HepG2 (cell line): ENCODE results near the gene MACROD2. TPM values are rescaled to one million over a fixed set of nuclear protein-coding genes. Genes with fewer than 3 reads are reported as not detected.

Source experiments
- ATAC-seq: fragments of 200-7000 bp; cut with Tn5 transposase; 3 replicates; pipeline ENCODE4 v1.9.1; 2020; ENCODE audit warnings: mild to moderate bottlenecking, moderate library complexity
- BruUV-seq: library from RNA; stranded (reverse); fragments of 400-500 nt; replicated peaks from 2 replicates; lab custom pipeline; 2021; lab: Mats Ljungman, UMichigan
- CTCF ChIA-PET: fragments of 300-600 bp; formaldehyde crosslinking; extraction: SDS; loops from one replicate; lab custom pipeline; 2021; ENCODE audit warnings: low total read pairs, inconsistent platforms, low intra/inter-chr PET ratio; lab: Yijun Ruan, JAX
- POLR2A ChIA-PET: fragments of 350-600 bp; sonication (Branson Sonifier 250); formaldehyde crosslinking; loops from one replicate; lab custom pipeline; 2020; ENCODE audit warnings: antibody characterized with exemption, inconsistent platforms; lab: Yijun Ruan, JAX
- DNase-seq: peaks from one replicate; pipeline ENCODE4 v3.0.0-alpha.2; 2015; ENCODE audit warnings: low spot score
- FAIRE-seq: peaks from 3 replicates; lab custom pipeline; 2011; peaks lifted over from hg19 to GRCh38; lab: Jason Lieb, UNC
- H2AFZ ChIP-seq: one replicate; pipeline ENCODE4 v1.6.1; 2011; ENCODE audit warnings: low read length, inconsistent platforms
- H3K27ac ChIP-seq: fragments of 300-600 bp; 3 replicates; pipeline ENCODE4 v1.8.0; 2011; ENCODE audit warnings: mixed run types, mild to moderate bottlenecking, mixed read lengths, low read length, inconsistent platforms; ENCODE audit not compliant: insufficient read depth; ENCODE audit errors: extremely low read length
- H3K27me3 ChIP-seq, 2 experiments: fragments of 200-600 bp in 1 of 2; 2 replicates in 1 of 2; 3 replicates in 1 of 2; pipeline versions ENCODE4 v1.6.0 to v1.8.0; 2011; ENCODE audit warnings: low read length in 2 of 2, mild to moderate bottlenecking in 2 of 2, moderate library complexity in 2 of 2, inconsistent platforms in 1 of 2; ENCODE audit not compliant: insufficient read depth in 2 of 2, control insufficient read depth in 1 of 2
- H3K36me3 ChIP-seq, 2 experiments: fragments of 200-600 bp in 1 of 2; replicated peaks in 1 of 2; 2 replicates in 1 of 2; 3 replicates in 1 of 2; pipeline versions ENCODE4 v1.5.1 to v1.8.0; 2011; ENCODE audit warnings: low read length in 2 of 2, inconsistent platforms in 1 of 2; ENCODE audit not compliant: insufficient read depth in 2 of 2, control insufficient read depth in 1 of 2
- H3K4me1 ChIP-seq: 2 replicates; pipeline ENCODE4 v1.5.1; 2012; ENCODE audit warnings: low read length, inconsistent platforms; ENCODE audit not compliant: insufficient read depth
- H3K4me2 ChIP-seq: 2 replicates; pipeline ENCODE4 v1.6.0; 2011; ENCODE audit warnings: low read depth, low read length, inconsistent platforms
- H3K4me3 ChIP-seq, 3 experiments: fragments of 200-600 bp in 1 of 3; sonication (generic), shearing (Covaris generic) in 1 of 3; replicated peaks in 1 of 3; 2 replicates each; pipeline ENCODE4 v1.5.1; 2011 to 2016; ENCODE audit warnings: low read length in 3 of 3, inconsistent platforms in 2 of 3, low read depth in 2 of 3, mild to moderate bottlenecking in 2 of 3, control low read depth in 1 of 3, mixed read lengths in 1 of 3; ENCODE audit not compliant: insufficient read depth in 1 of 3
- H3K79me2 ChIP-seq: one replicate; pipeline ENCODE4 v1.6.1; 2011; ENCODE audit warnings: low read length, inconsistent platforms; ENCODE audit not compliant: insufficient read depth
- H3K9ac ChIP-seq: 2 replicates; pipeline ENCODE4 v1.6.0; 2011; ENCODE audit warnings: mild to moderate bottlenecking, low read depth, low read length, inconsistent platforms; ENCODE audit not compliant: insufficient read depth
- H3K9me3 ChIP-seq: 2 replicates; pipeline ENCODE4 v1.5.1; 2012; ENCODE audit warnings: mild to moderate bottlenecking, low read length
- H4K20me1 ChIP-seq: 2 replicates; pipeline ENCODE4 v1.6.0; 2011; ENCODE audit warnings: inconsistent platforms, mild to moderate bottlenecking, low read length, moderate library complexity; ENCODE audit not compliant: insufficient read depth
- SMAD3 ChIP-seq: sonication (generic); formaldehyde crosslinking; IDR thresholded peaks from 2 replicates; pipeline ENCODE4 v1.4.0; 2020; ENCODE audit warnings: missing genetic modification reagents
- YEATS4 ChIP-seq: sonication (generic); formaldehyde crosslinking; IDR thresholded peaks from 2 replicates; pipeline ENCODE4 v1.4.0; 2020; ENCODE audit warnings: missing genetic modification reagents, borderline replicate concordance
- ZNF121 ChIP-seq: sonication (generic); formaldehyde crosslinking; IDR thresholded peaks from 2 replicates; pipeline ENCODE4 v1.5.0; 2020; ENCODE audit warnings: mild to moderate bottlenecking, missing genetic modification reagents
- ZNF138 ChIP-seq: sonication (generic); formaldehyde crosslinking; IDR thresholded peaks from 2 replicates; pipeline ENCODE4 v1.5.0; 2020; ENCODE audit warnings: mild to moderate bottlenecking, low read depth, missing genetic modification reagents
- ZNF30 ChIP-seq: sonication (generic); formaldehyde crosslinking; IDR thresholded peaks from 2 replicates; pipeline ENCODE4 v1.5.0; 2020; ENCODE audit warnings: mild to moderate bottlenecking, missing genetic modification reagents
- ZNF367 ChIP-seq: sonication (generic); formaldehyde crosslinking; IDR thresholded peaks from 2 replicates; pipeline ENCODE4 v1.4.0; 2020; ENCODE audit warnings: missing genetic modification reagents, borderline replicate concordance
- ZNF567 ChIP-seq: sonication (generic); formaldehyde crosslinking; IDR thresholded peaks from 2 replicates; pipeline ENCODE4 v1.8.1; 2023; ENCODE audit warnings: mild to moderate bottlenecking, missing genetic modification reagents, borderline replicate concordance
- WGBS: methylation state at CpG from one replicate; pipeline ENCODE4 v1.1.6; 2017; ENCODE audit warnings: low lambda C conversion rate; 5-methylcytosine and 5-hydroxymethylcytosine counted together
- in situ Hi-C: cut with HindIII; loops from 2 replicates; pipeline ENCODE4 v1.10.0; 2017; ENCODE audit warnings: low pct_unique_long_range_greater_than_20kb; ENCODE audit not compliant: extremely low pct_ligation_motif_present
- intact Hi-C: fragments of 100-400 bp; cut with micrococcal nuclease; formaldehyde crosslinking; loops from one replicate; pipeline ENCODE4 v1.10.0; 2022; ENCODE audit not compliant: unreplicated experiment
- polyA plus RNA-seq, 8 experiments: library from polyadenylated mRNA; depleted of rRNA in 3 of 8; stranded (reverse) in 7 of 8; unstranded in 1 of 8; fragments of >200 nt; fragmentation: Illumina TruSeq in 4 of 8; extraction: Trizol in 4 of 8; gene quantifications; 2 replicates each; pipeline versions ENCODE4 v1.2.1 to v1.2.3, GENCODE V29; 2011 to 2016; ENCODE audit warnings: low read depth in 4 of 8, missing spikeins in 1 of 8, mixed read lengths in 1 of 8; ENCODE audit not compliant: insufficient read depth in 1 of 8
- total RNA-seq, 5 experiments: library from RNA; depleted of rRNA; stranded (reverse); fragments of >200 nt; fragmentation: Illumina TruSeq; extraction: Trizol; gene quantifications; 2 replicates each; pipeline ENCODE4 v1.2.3, GENCODE V29; 2016; ENCODE audit warnings: low read depth in 1 of 5
- TF ChIP-seq, protein P1 (sequence below): IDR thresholded peaks from 2 replicates; pipeline ENCODE4 v1.6.1; 2016; ENCODE audit warnings: missing compliant biosample characterization, missing genetic modification reagents, borderline replicate concordance

MACROD2 gene
- total and polyA plus RNA-seq, 2 of the 13 experiments (the other 11 are each of a cell fraction or from before 2014, with no cell fraction given), result 0.13 to 0.51 TPM

DNA sequence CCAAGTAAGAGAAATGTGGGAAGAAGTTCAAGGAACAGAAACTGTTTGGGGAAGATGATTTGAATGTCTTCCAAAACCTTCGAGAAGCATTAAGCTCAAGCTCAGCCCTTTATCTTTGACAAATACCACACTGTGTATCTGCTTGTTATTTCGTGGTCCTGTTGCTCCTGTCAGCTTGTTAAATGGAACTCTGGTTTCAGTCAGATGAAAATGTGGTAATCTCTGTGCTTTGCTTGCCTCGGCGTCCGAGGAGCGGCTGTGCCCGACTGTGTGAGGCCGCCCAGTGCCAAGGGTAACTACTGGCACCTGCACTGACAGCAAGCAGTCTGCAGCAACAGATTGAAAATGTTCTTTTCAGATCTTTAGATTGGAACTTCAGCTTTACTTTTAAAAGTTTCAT, 920.0 kb downstream of the MACROD2 start:
- BruUV-seq, result no TSS peak
- ATAC-seq (no peak), FAIRE-seq (peak; percentile 21), DNase-seq (no peak)
- Histone ChIP-seq H2AFZ (no peak overlapping the region), H3K9ac (no peak overlapping the region), H3K9me3 (no peaks in the 10 kb centered on the region), H3K4me3 (no peak overlapping the region), H3K4me2 (no peak overlapping the region), H3K27me3 (peaks cover 0 to 9% of the 10 kb centered on the region in 2 experiments; a peak in 1 of 5 replicates), H4K20me1 (no peaks in the 10 kb centered on the region), H3K27ac (no peak overlapping the region), H3K4me1 (no peaks in the 10 kb centered on the region), H3K79me2 (no peaks in the 10 kb centered on the region), H3K36me3 (no peaks in the 10 kb centered on the region)
- in situ Hi-C loops (no loop called here), intact Hi-C loops (no loop called here)
- 72% methylated on average over 8 of the region's 8 CpGs for WGBS
- CTCF ChIA-PET, result no interaction called here
- POLR2A ChIA-PET, result no interaction called here
- TF ChIP-seq, protein P1, sequence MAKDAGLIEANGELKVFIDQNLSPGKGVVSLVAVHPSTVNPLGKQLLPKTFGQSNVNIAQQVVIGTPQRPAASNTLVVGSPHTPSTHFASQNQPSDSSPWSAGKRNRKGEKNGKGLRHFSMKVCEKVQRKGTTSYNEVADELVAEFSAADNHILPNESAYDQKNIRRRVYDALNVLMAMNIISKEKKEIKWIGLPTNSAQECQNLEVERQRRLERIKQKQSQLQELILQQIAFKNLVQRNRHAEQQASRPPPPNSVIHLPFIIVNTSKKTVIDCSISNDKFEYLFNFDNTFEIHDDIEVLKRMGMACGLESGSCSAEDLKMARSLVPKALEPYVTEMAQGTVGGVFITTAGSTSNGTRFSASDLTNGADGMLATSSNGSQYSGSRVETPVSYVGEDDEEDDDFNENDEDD (CRISPR knock-in tag), result no peak
- TF ChIP-seq ZNF567 (no peak), SMAD3 (CRISPR knock-in tag) (no peak), ZNF30 (CRISPR knock-in tag) (no peak), ZNF138 (CRISPR knock-in tag) (no peak), ZNF367 (CRISPR knock-in tag) (no peak)

DNA sequence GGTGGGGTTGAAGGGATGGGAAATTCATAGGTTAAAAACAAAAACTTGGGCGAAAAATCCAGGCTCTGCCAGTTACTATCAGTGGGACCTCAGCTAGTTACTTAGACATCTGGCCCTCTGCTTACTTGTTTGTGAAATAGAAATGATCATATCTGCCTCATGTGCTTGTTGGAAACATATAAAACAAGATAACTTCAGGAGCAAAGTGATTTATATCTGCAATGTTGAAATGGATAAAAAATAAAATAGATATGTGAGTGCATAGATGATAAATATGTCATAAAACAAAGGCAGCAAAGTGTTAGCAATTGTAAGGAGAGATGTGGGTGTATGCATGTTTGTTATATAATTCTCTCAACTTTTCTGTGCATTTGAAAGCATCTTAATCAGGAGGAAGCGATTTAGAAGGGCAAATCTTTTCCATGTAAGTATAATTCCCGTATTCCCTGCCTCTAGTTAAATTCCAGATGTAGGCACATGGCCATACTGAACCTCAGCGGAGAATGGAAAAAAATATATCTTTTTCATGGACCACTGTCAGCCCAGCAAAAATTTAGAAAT, 921.1 kb downstream of the MACROD2 start:
- in situ Hi-C loops (no loop called here), intact Hi-C loops (no loop called here)
- TF ChIP-seq YEATS4 (no peak), ZNF121 (CRISPR knock-in tag) (no peak)
- H3K4me3 ChIP-seq, result no peak overlapping the region
- no peak for FAIRE-seq
- DNase-seq, result no peak
- H3K4me1 ChIP-seq, result no peaks in the 10 kb centered on the region
- no peak for ATAC-seq
- ChIA-PET POLR2A (no interaction called here), CTCF (no interaction called here)
- no peaks in the 10 kb centered on the region for H4K20me1 ChIP-seq
- WGBS, result 28% methylated on average over 4 of the region's 4 CpGs
- H3K79me2 ChIP-seq, result no peaks in the 10 kb centered on the region
- H3K9me3 ChIP-seq, result no peaks in the 10 kb centered on the region
- no peaks in the 10 kb centered on the region for H3K36me3 ChIP-seq
- H3K27me3 ChIP-seq, result peaks cover 0 to 9% of the 10 kb centered on the region in 2 experiments; a peak in 1 of 5 replicates
- no peak overlapping the region for H3K9ac ChIP-seq
- BruUV-seq, result no TSS peak
- no peak overlapping the region for H2AFZ ChIP-seq
- no peak overlapping the region for H3K27ac ChIP-seq
- no peak overlapping the region for H3K4me2 ChIP-seq
